Activated CD8-positive, alpha-beta T cell treated with anti-CD3 and anti-CD28 coated beads, Interleukin-2, amount 10 ng/mL, durations not matched to agents 7 days and 5 days (primary cell): ENCODE measurements around the gene NTMT1. TPM values are rescaled to one million over a fixed set of nuclear protein-coding genes. Genes with fewer than 3 reads are reported as not detected.

Experiments used
- total RNA-seq, 2 experiments: library from RNA; stranded (reverse); gene quantifications; one replicate each; pipeline ENCODE4 v1.2.3, GENCODE V29; 2021

Gene NTMT1
- total RNA-seq, 2 experiments from 2014 or later = 36.2 to 39.2 TPM

Other genes starting within 250 kb of the NTMT1 start
- not detected for gene C9orf50, start 5.1 kb upstream of the NTMT1 start, total RNA-seq
- 10 to 100 TPM; 25.4 to 27.7 TPM for gene ASB6, start 16.0 kb downstream of the NTMT1 start, total RNA-seq
- under 1 TPM in 1 of 2 experiments, not detected in 1; 0.21 TPM for gene PRRX2, start 39.5 kb downstream of the NTMT1 start, total RNA-seq
- gene PTGES, start 126.9 kb downstream of the NTMT1 start, total RNA-seq = not detected
- 10 to 100 TPM; 22.1 to 24.4 TPM for gene TOR1B, start 177.0 kb downstream of the NTMT1 start, total RNA-seq
- 10 to 100 TPM; 54.6 to 58.4 TPM for gene TOR1A, start 198.0 kb downstream of the NTMT1 start, total RNA-seq
- gene C9orf78, start 209.1 kb downstream of the NTMT1 start, total RNA-seq = 10 to 100 TPM; 89.7 to 91.7 TPM
- 10 to 100 TPM; 86.2 to 87.4 TPM for gene USP20, start 209.3 kb downstream of the NTMT1 start, total RNA-seq